Measurements from ENCODE around the gene BICC1. TPM values are rescaled to one million over a fixed set of nuclear protein-coding genes. Genes with fewer than 3 reads are reported as not detected.

BICC1 gene
- total and polyA plus RNA-seq, 2 donors (not counting 1 experiment from before 2014, with no cell fraction given), result not detected

GRCh38 chr10:58806970-58807628 lies 294.4 kb downstream of the BICC1 start:
- no peak overlapping the region for H3K4me2 ChIP-seq (replicated peaks; ENCODE audit: low read depth, low read length, poor library complexity, severe bottlenecking)
- H3K4me1 ChIP-seq (ENCODE audit: control insufficient read depth in 2 of 2, insufficient read depth in 2 of 2, low read length in 2 of 2), result no peaks in the 10 kb centered on the region
- no peaks in the 10 kb centered on the region for H3K9me3 Mint-ChIP-seq (ENCODE audit: insufficient read depth)
- DNase-seq (no peak), ATAC-seq (ENCODE audit: low read depth) (no peak)
- TF ChIP-seq CTCF (IDR thresholded peaks at IDR 0.05) (no peak), EZH2 (IDR thresholded peaks at IDR 0.05; ENCODE audit: borderline replicate concordance, insufficient read depth, low read depth, low read length, poor library complexity, severe bottlenecking) (no peak)
- no peaks in the 10 kb centered on the region for H3K27me3 ChIP-seq (replicated peaks in 1 of 4; ENCODE audit: control extremely low read depth in 1 of 4, control insufficient read depth in 3 of 4, insufficient read depth in 4 of 4, low read length in 3 of 4)
- POLR2A ChIA-PET, result no interaction called here
- intact Hi-C loops (cut with micrococcal nuclease), result no loop called here
- no peak overlapping the region for H2AFZ ChIP-seq (ENCODE audit: insufficient read depth, low read depth, low read length, poor library complexity, severe bottlenecking)
- no peaks in the 10 kb centered on the region for H3K4me1 Mint-ChIP-seq
- no peaks in the 10 kb centered on the region for H3K36me3 ChIP-seq (replicated peaks in 1 of 2; ENCODE audit: control extremely low read depth in 1 of 2, control insufficient read depth in 1 of 2, extremely low read depth in 1 of 2, insufficient read depth in 2 of 2, low read length in 1 of 2)
- no peak overlapping the region for H3K4me3 ChIP-seq (ENCODE audit: control extremely low read depth in 1 of 5, extremely low read depth in 1 of 5, insufficient read depth in 1 of 5, low read depth in 2 of 5, low read length in 4 of 5)
- no peak overlapping the region for H3K9ac ChIP-seq (ENCODE audit: low read length)
- no peak overlapping the region for H3K4me3 Mint-ChIP-seq
- H4K20me1 ChIP-seq (ENCODE audit: control insufficient read depth, insufficient read depth, low read length, poor library complexity, severe bottlenecking), result no peaks in the 10 kb centered on the region
- CTCF ChIA-PET, result interaction anchor here (0.5 kb wide), 1 partner anchor 202 kb away, joined by 6 read pairs; no protein-coding TSS in a partner anchor
- 100% methylated on average over 1 of the region's 4 CpGs for WGBS (ENCODE audit: insufficient coverage)
- H3K27ac ChIP-seq (ENCODE audit: low read length in 2 of 2), result no peak overlapping the region
- H3K79me2 ChIP-seq (ENCODE audit: control insufficient read depth, insufficient read depth, low read length), result no peaks in the 10 kb centered on the region
- H3K9me3 ChIP-seq (ENCODE audit: control extremely low read depth in 1 of 3, control insufficient read depth in 2 of 3, insufficient read depth in 1 of 3, low read length in 2 of 3), result no peaks in the 10 kb centered on the region
- H3K27ac Mint-ChIP-seq, result no peak overlapping the region
- H3K27me3 Mint-ChIP-seq, result no peaks in the 10 kb centered on the region

- DNase-seq (no peak), ATAC-seq (ENCODE audit: low read depth) (no peak)
- TF ChIP-seq EZH2 (IDR thresholded peaks at IDR 0.05; ENCODE audit: borderline replicate concordance, insufficient read depth, low read depth, low read length, poor library complexity, severe bottlenecking) (no peak), CTCF (IDR thresholded peaks at IDR 0.05) (no peak)
- Mint-ChIP-seq H3K27ac (no peak overlapping the region), H3K4me3 (no peak overlapping the region), H3K4me1 (no peaks in the 10 kb centered on the region), H3K27me3 (no peaks in the 10 kb centered on the region), H3K9me3 (ENCODE audit: insufficient read depth) (no peaks in the 10 kb centered on the region)
- Histone ChIP-seq H3K4me2 (replicated peaks; ENCODE audit: low read depth, low read length, poor library complexity, severe bottlenecking) (no peak overlapping the region), H3K4me3 (ENCODE audit: control extremely low read depth in 1 of 5, extremely low read depth in 1 of 5, insufficient read depth in 1 of 5, low read depth in 2 of 5, low read length in 4 of 5) (no peak overlapping the region), H3K27me3 (replicated peaks in 1 of 4; ENCODE audit: control extremely low read depth in 1 of 4, control insufficient read depth in 3 of 4, insufficient read depth in 4 of 4, low read length in 3 of 4) (no peaks in the 10 kb centered on the region), H3K9ac (ENCODE audit: low read length) (no peak overlapping the region), H3K36me3 (replicated peaks in 1 of 2; ENCODE audit: control extremely low read depth in 1 of 2, control insufficient read depth in 1 of 2, extremely low read depth in 1 of 2, insufficient read depth in 2 of 2, low read length in 1 of 2) (no peaks in the 10 kb centered on the region), H3K4me1 (ENCODE audit: control insufficient read depth in 2 of 2, insufficient read depth in 2 of 2, low read length in 2 of 2) (no peaks in the 10 kb centered on the region), H3K9me3 (ENCODE audit: control extremely low read depth in 1 of 3, control insufficient read depth in 2 of 3, insufficient read depth in 1 of 3, low read length in 2 of 3) (no peaks in the 10 kb centered on the region), H2AFZ (ENCODE audit: insufficient read depth, low read depth, low read length, poor library complexity, severe bottlenecking) (no peak overlapping the region), H4K20me1 (ENCODE audit: control insufficient read depth, insufficient read depth, low read length, poor library complexity, severe bottlenecking) (no peaks in the 10 kb centered on the region), H3K27ac (ENCODE audit: low read length in 2 of 2) (no peak overlapping the region), H3K79me2 (ENCODE audit: control insufficient read depth, insufficient read depth, low read length) (no peaks in the 10 kb centered on the region)
- POLR2A ChIA-PET, result no interaction called here
- CTCF ChIA-PET, result no interaction called here
- no CpG with 5 or more reads among the region's 4 CpGs for WGBS (ENCODE audit: insufficient coverage)
- intact Hi-C loops (cut with micrococcal nuclease), result no loop called here
These were observed 295.0 kb downstream of the BICC1 start for GRCh38 chr10:58807629-58808022.

Data from B cell (primary cell).